Fibroblast of pulmonary artery (primary cell): Measurements from ENCODE around the gene TBX15.

Experiments used
- DNase-seq: peaks from one replicate; pipeline ENCODE4 v3.0.0-alpha.2; 2010; ENCODE audit warnings: low read depth
- H3K4me3 ChIP-seq: replicated peaks from 2 replicates; pipeline ENCODE4 v1.5.1; 2011; ENCODE audit warnings: low read depth, mild to moderate bottlenecking, control low read depth, low read length, moderate library complexity
- TF ChIP-seq, protein P1 (sequence below): IDR thresholded peaks from 2 replicates; pipeline ENCODE4 v1.5.1; 2011; ENCODE audit warnings: mild to moderate bottlenecking, control low read depth, low read length, inconsistent platforms; ENCODE audit errors: missing control alignments

Gene TBX15

DNA sequence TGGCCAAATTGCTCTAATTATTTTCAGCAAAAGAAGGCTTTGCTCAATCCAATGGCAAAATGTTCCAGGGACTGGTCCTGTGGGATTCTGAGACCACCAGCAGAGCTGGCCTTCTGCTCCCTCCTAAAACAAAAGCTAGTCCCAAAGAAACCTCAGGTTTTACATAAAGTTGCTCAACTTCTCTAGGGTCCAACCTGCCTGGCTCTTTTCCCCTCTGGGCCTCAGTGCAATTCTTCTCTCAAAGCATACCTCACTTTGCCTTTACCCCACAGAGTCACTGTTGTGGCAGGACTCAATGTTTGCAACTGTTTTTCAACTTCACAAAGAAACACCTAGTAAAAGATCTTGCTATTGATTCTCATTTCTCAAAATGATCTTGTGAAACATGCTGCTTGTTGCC lies 39.8 kb downstream of the TBX15 start:
- DNase-seq, result no peak
- TF ChIP-seq, protein P1, sequence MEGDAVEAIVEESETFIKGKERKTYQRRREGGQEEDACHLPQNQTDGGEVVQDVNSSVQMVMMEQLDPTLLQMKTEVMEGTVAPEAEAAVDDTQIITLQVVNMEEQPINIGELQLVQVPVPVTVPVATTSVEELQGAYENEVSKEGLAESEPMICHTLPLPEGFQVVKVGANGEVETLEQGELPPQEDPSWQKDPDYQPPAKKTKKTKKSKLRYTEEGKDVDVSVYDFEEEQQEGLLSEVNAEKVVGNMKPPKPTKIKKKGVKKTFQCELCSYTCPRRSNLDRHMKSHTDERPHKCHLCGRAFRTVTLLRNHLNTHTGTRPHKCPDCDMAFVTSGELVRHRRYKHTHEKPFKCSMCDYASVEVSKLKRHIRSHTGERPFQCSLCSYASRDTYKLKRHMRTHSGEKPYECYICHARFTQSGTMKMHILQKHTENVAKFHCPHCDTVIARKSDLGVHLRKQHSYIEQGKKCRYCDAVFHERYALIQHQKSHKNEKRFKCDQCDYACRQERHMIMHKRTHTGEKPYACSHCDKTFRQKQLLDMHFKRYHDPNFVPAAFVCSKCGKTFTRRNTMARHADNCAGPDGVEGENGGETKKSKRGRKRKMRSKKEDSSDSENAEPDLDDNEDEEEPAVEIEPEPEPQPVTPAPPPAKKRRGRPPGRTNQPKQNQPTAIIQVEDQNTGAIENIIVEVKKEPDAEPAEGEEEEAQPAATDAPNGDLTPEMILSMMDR, result no peak
- no peak overlapping the region for H3K4me3 ChIP-seq

DNA sequence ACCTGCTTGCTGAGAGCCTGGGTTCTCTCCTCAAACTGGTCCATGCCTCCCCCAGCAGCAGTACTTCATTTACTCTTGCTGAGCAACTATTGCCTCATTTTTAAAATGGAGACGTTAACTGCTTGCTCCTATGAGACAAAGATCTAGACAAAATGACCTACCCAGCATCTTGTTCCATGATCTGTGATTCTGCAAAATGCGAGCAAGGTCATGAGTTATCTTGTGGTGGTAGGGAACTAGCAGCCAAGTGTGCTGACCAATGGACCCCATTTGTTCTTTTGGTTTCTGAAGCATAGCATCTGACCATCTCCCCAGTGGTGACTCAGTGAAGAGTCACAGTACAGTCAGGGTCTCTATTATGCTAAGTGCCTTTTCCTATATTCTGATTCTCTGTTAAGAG lies 40.4 kb downstream of the TBX15 start:
- TF ChIP-seq, protein P1, result no peak
- no peak overlapping the region for H3K4me3 ChIP-seq
- DNase-seq, result peak; percentile 46

DNA sequence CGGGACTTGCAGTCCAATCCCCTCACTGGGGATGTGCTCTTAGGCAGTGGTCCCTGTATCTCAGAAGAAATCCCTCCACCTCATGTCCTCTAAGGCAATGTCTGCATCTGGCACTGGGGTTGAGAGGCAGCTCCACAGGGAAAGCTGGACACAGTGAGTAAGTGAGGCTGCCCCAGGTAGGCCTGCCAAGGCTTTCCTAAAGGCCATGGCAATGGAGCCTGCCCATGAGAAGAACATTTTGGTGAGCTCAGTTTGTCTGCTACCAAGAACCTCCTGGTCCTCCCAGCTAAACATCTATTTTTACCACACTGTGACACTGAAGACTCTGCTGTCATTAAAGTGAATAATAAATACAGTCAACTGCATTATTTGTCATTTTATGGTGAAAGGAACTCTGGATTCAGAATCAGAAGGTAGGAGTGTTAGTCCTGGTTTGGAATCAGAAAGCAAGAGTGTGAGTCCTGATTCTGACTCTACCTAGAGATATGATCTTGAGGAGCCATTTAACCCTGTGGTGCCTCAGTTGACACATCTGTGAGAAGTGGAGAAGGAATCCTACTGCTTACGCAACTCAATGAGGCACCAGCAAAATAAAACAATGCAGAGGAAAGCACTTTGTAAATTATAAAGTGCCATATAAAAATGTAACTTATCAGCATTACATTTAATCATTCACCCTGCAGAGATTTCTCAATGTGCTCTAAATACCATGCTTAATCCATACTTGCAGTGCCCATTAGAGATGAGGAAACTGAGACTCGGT lies 41.0 kb downstream of the TBX15 start:
- DNase-seq, result peak; percentile 8

DNA sequence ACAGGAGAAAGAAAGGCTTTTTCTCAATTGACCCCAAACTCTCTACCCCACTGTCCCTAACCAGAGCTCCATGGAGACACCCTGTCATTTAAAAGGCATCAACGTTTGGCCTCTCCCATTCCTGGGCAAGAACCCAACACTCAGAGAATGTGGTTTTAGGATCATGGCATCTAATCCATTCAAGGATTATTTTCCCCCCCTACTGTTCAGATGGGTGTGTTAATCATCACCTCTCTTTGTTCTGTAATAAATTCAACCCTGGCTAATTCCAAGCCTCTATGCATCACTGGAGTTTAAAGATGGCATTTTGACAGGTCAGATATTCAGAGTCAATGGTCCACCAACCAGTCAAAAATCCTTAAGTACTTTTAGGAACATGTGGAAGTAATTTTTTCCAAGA lies 42.7 kb downstream of the TBX15 start:
- TF ChIP-seq, protein P1, result no peak
- no peak overlapping the region for H3K4me3 ChIP-seq
- DNase-seq, result no peak

More for the DNA sequence above, 41.0 kb downstream of the TBX15 start:
- no peak overlapping the region for H3K4me3 ChIP-seq
- TF ChIP-seq, protein P1, result no peak

DNA sequence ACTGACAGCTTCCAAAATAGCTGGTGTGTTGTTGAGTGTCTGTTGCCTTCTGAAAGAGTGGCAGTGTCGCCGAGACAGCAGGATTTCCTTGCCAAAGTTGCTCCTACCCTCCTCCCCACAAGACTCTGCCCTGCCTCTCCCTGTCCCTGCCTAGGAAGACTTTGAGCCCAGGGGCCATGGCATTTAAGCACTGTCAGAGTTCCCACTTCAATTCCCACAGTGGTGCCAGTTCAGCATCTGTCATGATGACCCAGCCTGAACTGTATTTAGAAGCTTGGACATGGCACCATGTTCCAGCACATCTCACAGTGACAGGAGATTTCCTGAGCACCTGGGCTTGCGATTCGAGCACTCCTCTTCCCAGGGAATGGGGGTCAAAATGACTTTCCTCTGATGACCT lies 43.6 kb downstream of the TBX15 start:
- no peak for DNase-seq
- no peak overlapping the region for H3K4me3 ChIP-seq
- TF ChIP-seq, protein P1, result no peak

DNA sequence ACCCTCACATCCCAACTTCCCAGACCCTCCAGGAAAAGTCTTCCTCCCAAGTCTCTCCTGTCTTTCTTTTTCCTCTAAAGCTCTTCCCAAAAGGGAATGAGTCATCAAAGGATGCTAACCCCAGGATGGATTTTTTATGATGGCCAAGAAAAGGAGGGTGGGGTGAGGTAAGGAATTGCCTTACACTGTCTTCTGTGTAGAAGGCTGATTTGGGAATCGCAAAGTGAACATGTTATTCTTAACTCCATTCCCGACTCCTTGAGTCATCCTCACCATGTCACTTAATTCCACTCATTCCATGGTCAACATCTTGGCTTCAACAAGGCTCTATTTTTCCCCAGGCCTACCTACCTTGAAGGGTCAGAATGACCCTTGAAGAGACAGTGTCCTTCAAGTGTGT lies 44.0 kb downstream of the TBX15 start:
- DNase-seq, result no peak
- TF ChIP-seq, protein P1, result no peak
- H3K4me3 ChIP-seq, result no peak overlapping the region

DNA sequence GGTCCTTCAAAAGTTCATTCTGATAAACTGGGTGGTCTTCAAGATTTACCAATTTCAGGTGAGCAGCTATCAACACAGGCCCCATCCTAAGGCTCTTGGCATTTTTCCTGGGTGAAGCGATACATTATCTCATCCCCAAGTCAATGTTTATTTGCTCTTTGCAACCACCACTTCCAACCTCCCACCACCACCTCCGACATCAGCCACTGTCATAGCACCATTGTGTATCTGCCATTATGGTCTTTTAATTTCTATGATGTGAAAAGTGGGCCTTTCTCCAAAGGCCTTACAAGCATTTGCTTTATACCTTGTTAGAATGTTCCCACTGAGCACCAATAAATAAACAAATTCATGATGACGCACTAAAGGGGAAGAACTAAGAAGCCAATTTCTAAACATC lies 47.2 kb downstream of the TBX15 start:
- DNase-seq, result no peak
- TF ChIP-seq, protein P1, result no peak

More for the DNA sequence above, 47.2 kb downstream of the TBX15 start:
- no peak overlapping the region for H3K4me3 ChIP-seq
